Ishikawa (cell line): ENCODE data around the gene ANKRD6.

Experiments
- CEBPB ChIP-seq: IDR thresholded peaks from 2 replicates; pipeline ENCODE4 v1.6.1; 2012
- CREB1 ChIP-seq: IDR thresholded peaks from 2 replicates; pipeline ENCODE4 v1.6.1; 2012; ENCODE audit warnings: low read depth
- EGR1 ChIP-seq: IDR thresholded peaks from 2 replicates; pipeline ENCODE4 v1.6.1; 2012
- EP300 ChIP-seq: IDR thresholded peaks from 2 replicates; pipeline ENCODE4 v1.6.1; 2012; ENCODE audit warnings: borderline replicate concordance
- FOXM1 ChIP-seq: IDR thresholded peaks from 2 replicates; pipeline ENCODE4 v1.6.1; 2012; ENCODE audit warnings: low read depth, borderline replicate concordance
- NFIC ChIP-seq: IDR thresholded peaks from 2 replicates; pipeline ENCODE4 v1.6.1; 2012
- RAD21 ChIP-seq: IDR thresholded peaks from 2 replicates; pipeline ENCODE4 v1.6.1; 2012; ENCODE audit warnings: low read depth
- TAF1 ChIP-seq: IDR thresholded peaks from 2 replicates; pipeline ENCODE4 v1.6.1; 2012; ENCODE audit warnings: low read depth, mild to moderate bottlenecking
- TCF12 ChIP-seq: IDR thresholded peaks from 2 replicates; pipeline ENCODE4 v1.6.1; 2012; ENCODE audit warnings: low read depth
- TEAD4 ChIP-seq: IDR thresholded peaks from 2 replicates; pipeline ENCODE4 v1.6.1; 2012
- YY1 ChIP-seq: IDR thresholded peaks from 2 replicates; pipeline ENCODE4 v1.6.1; 2012; ENCODE audit warnings: low read depth
- ZBTB7A ChIP-seq: IDR thresholded peaks from 2 replicates; pipeline ENCODE4 v1.6.1; 2012; ENCODE audit warnings: low read depth
- TF ChIP-seq, protein P1 (sequence below): IDR thresholded peaks from 2 replicates; pipeline ENCODE4 v1.6.1; 2012
- TF ChIP-seq, protein P2 (sequence below): IDR thresholded peaks from 2 replicates; pipeline ENCODE4 v1.6.1; 2012; ENCODE audit warnings: low read depth, mild to moderate bottlenecking
- TF ChIP-seq, protein P3 (sequence below): IDR thresholded peaks from 2 replicates; pipeline ENCODE4 v1.6.1; 2012

The ANKRD6 gene

DNA sequence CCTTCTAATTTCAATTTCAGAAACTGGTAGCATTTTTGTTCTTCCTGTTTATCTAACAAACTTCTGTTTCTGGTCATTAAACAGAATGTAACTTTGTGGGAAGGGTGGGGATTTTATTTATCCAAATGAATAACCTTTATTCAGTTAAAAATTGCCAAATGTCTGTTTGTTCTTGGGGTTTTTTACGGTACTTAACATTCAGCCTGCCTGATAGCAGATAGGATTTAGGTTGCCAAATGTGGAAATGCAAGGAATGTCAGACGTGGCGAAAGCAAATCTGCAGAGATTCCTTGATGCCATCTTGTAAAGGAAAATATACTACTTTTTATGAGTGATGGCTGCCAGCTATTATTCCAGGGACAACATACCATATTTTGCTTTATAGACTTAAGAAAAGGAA is 109.9 kb downstream of the ANKRD6 start:
- TF ChIP-seq TAF1 = no peak
- TF ChIP-seq RAD21 = no peak
- TF ChIP-seq CREB1 = no peak
- TF ChIP-seq FOXM1 = no peak
- TF ChIP-seq EGR1 = no peak
- TF ChIP-seq, protein P1, sequence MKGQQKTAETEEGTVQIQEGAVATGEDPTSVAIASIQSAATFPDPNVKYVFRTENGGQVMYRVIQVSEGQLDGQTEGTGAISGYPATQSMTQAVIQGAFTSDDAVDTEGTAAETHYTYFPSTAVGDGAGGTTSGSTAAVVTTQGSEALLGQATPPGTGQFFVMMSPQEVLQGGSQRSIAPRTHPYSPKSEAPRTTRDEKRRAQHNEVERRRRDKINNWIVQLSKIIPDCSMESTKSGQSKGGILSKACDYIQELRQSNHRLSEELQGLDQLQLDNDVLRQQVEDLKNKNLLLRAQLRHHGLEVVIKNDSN = no peak
- TF ChIP-seq ZBTB7A = no peak
- no peak for TF ChIP-seq NFIC
- TF ChIP-seq, protein P2, sequence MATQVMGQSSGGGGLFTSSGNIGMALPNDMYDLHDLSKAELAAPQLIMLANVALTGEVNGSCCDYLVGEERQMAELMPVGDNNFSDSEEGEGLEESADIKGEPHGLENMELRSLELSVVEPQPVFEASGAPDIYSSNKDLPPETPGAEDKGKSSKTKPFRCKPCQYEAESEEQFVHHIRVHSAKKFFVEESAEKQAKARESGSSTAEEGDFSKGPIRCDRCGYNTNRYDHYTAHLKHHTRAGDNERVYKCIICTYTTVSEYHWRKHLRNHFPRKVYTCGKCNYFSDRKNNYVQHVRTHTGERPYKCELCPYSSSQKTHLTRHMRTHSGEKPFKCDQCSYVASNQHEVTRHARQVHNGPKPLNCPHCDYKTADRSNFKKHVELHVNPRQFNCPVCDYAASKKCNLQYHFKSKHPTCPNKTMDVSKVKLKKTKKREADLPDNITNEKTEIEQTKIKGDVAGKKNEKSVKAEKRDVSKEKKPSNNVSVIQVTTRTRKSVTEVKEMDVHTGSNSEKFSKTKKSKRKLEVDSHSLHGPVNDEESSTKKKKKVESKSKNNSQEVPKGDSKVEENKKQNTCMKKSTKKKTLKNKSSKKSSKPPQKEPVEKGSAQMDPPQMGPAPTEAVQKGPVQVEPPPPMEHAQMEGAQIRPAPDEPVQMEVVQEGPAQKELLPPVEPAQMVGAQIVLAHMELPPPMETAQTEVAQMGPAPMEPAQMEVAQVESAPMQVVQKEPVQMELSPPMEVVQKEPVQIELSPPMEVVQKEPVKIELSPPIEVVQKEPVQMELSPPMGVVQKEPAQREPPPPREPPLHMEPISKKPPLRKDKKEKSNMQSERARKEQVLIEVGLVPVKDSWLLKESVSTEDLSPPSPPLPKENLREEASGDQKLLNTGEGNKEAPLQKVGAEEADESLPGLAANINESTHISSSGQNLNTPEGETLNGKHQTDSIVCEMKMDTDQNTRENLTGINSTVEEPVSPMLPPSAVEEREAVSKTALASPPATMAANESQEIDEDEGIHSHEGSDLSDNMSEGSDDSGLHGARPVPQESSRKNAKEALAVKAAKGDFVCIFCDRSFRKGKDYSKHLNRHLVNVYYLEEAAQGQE = no peak
- TF ChIP-seq TEAD4 = no peak
- TF ChIP-seq TCF12 = no peak
- no peak for TF ChIP-seq EP300
- TF ChIP-seq, protein P3, sequence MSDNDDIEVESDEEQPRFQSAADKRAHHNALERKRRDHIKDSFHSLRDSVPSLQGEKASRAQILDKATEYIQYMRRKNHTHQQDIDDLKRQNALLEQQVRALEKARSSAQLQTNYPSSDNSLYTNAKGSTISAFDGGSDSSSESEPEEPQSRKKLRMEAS = no peak
- no peak for TF ChIP-seq YY1
- no peak for TF ChIP-seq CEBPB

DNA sequence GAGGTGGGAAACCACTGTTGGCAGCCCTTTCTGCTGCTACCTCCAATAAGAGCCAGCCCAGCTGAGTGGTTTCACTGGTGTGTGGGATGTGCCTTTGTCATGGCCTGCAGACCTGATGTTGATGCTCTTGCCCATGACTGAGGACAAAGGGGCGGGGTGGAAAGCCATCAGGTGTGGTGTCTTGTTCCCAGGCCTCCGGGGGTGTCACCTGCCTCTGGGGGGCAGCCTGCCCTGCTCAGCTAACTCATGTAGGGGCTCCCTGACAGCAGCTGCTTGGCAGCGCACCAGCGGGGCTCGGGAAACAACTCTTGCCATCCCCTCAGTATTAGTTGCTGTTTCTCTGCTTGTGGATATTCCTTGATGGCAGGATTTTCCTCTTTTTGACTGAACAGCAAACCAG is 114.3 kb downstream of the ANKRD6 start:
- TF ChIP-seq EP300 (no peak), CEBPB (no peak), CREB1 (no peak)
- TF ChIP-seq, protein P1 = no peak
- TF ChIP-seq, protein P2 = no peak

DNA sequence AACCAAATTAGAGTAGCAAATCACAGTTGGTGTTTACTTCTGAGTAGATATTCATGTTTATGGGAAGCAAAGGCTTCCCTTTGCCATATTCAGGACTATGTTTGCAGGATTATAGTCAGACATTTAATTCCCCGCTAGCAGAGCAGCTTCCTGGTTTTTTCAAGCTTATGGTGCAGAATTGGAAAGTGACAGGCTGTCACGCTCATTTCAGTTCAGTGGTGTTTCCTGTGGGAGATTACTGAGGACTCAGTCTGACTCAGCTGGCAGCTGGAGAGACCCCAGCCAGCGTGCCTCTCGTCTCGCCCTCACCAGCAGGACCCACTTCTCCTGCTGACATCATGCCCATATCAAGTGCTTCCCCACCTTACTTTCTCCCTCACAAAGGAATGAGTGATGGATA is 120.5 kb downstream of the ANKRD6 start:
- TF ChIP-seq FOXM1 = no peak
- no peak for TF ChIP-seq CREB1
- no peak for TF ChIP-seq ZBTB7A
- no peak for TF ChIP-seq RAD21
- no peak for TF ChIP-seq EGR1
- no peak for TF ChIP-seq TEAD4
- TF ChIP-seq EP300 = no peak
- TF ChIP-seq, protein P1 = no peak

DNA sequence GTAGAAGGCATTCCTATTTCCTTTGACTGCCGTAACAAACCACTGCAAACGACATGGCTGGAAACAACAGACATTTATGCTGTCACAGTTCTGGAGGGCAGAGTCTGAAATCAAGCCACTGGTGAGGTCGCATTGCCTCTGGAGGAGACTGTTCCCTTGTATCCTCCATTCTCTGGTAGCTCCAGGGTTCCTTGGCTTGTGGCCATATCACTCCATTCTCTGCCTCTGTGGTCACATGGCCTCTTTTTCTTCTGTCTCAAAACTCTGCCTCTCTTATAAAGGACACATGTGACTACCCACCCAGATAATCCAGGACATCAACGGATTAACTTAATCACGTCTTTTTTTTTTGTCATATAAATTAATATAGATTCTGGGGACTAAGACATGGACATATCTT is 121.2 kb downstream of the ANKRD6 start:
- TF ChIP-seq EGR1 = no peak
- TF ChIP-seq, protein P1 = peak; percentile 56

DNA sequence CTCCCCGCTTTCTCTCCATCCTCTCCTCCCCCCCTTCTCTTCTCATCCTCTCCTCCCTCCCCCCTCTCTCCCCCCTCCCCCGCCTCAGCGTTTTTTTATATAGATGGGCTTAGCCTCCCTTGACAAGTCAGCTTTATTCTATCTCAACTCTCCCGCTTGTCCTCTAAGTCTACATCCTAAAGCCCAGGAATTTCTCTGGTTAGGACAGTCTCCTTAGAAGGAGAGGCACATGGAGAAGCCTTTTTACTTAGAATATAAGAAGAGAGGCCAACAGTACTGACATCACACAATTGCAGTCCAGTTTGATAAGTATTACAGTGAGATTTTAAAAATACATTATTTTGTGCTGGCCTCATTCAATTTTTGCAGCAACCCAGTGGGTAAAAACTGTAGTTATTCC is 122.1 kb downstream of the ANKRD6 start:
- TF ChIP-seq CREB1 = no peak
- TF ChIP-seq YY1 = no peak
- TF ChIP-seq CEBPB = no peak
- TF ChIP-seq TCF12 = no peak
- TF ChIP-seq RAD21 = no peak

DNA sequence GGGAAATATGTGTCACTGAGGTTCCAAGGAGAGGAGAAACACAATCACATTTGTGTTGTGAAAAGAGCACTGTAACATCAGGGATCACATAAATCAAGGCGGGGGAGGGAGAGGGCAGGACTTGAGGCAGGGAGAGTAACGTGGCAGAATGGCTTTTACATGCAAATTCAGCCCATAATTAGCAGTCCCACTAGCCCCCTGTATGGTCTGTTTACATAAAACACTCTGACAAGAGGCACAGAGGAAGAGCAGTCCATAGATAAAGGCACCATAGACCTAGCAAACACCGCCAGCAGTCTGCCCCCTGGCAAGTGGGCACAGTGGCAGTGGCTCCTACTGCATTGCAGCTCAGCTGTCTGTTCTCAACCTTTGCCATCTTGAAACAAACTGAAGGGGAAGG is 122.9 kb downstream of the ANKRD6 start:
- TF ChIP-seq, protein P1 = no peak
- TF ChIP-seq TAF1 (no peak), NFIC (no peak), YY1 (no peak), RAD21 (no peak)
